NCI-H2196 treated with DMSO at 0.1 percent for 48 hours (cell line): Measurements from ENCODE around the gene C11orf68.

ENCODE experiments used
- DNase-seq: peaks from one replicate; lab custom pipeline; 2025; ENCODE audit not compliant: unreplicated experiment; lab: John Stamatoyannopoulos, UW

Gene C11orf68

GRCh38 chr11:65872586-65873317, 46.1 kb downstream of the C11orf68 start, which contains the start of gene EFEMP2:
Gene EFEMP2, minus strand, starts transcription at chr11:65872800. Its CDS starts 446 bp downstream, at chr11:65872354.
- no peak for DNase-seq

DNA sequence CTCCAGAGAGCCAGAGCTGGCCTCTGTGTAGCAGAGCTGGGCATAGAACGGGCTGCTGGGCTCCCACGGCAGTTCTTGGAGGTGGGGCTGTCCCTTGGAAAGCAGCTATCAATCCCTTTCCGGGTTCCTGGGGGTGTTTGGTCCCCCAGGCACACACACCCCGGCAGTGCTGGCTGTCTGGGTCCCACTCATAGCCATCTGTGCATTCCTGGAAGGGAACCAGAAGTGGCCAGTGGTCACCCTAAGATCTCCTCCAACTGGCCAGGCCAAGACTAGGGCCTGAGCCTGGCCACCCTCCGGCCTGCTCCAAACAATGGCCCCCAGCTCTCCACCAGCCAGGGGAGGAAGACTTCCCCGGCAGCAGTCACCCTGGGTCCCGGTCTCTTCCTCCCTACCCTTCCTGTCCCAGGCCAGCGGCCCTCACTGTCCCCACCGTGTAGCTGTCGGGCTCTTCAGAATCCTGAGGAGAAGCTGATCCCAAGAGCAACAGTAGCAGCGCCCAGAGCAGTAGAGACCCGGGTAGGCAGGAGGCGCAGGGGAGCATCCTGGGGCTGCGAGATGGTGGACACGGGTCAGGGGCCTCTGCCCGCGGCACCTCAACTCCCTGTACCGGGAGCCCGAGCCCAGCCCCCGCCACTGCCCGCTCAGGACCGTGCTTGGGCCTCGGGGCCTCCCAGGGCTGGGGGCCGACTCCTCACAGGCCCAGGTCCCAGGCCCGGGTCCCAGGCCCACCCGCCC, 46.9 kb downstream of the C11orf68 start:
- DNase-seq = no peak

- no peak for DNase-seq
Observed at GRCh38 chr11:65870706-65871681, 47.9 kb downstream of the C11orf68 start.

- no peak for DNase-seq
Observed at GRCh38 chr11:65870307-65870658, 48.6 kb downstream of the C11orf68 start.

DNA sequence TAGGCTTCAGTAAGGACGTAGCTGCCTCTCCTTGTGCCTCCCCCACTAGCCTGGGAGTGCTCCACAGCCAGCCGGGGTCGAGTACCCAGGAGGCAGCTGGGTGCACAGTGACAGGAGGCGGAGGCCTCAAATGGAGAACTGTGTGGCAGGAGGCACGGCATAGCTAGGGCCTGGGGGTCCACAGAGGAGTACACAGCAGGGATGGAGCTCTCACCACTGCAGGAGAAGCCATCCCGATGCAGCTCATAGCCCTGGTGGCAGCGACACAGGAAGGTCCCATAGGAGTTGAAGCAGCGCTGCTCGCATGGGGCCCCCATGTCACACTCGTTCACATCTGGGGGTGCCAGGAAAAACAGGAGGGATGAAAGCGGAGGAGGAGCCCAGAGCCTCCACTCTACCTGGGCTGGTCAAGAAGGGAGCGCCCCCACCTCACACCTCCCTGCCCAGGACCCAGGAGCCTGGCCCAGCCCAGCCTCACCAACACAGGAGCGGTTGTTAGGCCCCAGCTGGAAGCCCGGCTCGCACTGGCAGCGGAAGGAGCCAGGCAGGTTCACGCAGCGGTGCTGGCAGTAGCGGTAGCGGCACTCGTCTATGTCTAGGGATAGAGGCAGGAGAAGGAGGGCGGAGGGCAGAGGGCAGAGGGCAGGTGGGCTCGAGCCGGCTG, 49.1 kb downstream of the C11orf68 start:
- no peak for DNase-seq

DNA sequence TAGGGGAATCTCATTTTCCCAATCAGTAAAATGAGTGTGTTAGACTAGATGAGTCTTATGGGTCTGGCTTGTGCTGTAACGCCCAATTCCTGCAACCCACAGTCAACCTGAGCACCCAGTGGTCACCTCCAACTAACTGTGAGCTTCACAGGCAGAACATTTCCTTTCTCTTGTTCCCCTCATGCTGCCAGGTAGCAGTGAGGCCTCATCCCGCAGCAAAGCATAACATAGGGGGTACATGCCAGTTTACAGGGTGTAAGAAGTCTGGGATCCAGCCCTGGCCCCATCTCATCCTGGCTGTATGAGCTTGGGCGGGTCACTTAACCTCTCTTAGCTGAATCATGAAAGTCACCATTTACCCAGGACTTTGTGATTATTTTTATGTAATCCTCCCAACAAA, 50.0 kb downstream of the C11orf68 start:
- no peak for DNase-seq

DNA sequence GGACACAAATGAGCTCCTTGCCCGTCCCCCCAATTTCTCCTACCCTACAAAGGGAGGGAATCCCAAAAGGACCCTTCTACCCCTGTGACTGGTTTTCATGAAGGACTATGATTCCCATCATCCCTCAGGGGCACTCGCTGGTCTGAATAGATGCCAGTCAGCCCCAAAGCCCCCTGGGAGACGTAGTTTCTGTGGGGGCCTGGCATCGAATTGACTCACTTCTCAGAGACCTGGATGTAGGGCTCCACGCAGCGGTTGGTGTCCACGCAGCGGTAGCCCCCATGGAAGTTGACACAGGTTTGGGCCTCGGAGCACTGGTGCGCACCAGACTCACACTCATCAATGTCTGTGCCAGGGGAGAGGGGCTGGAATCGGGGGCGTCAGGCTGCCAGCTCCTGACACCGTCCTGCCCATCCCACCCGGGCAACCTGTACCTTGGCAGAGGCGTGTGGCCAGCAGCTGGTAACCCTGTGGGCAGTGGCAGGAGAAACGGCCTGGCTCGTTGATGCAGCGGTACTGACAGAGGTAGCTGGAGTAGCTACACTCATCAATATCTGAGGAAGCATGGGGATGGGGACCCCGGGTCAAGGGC, 50.7 kb downstream of the C11orf68 start:
- DNase-seq = no peak

DNA sequence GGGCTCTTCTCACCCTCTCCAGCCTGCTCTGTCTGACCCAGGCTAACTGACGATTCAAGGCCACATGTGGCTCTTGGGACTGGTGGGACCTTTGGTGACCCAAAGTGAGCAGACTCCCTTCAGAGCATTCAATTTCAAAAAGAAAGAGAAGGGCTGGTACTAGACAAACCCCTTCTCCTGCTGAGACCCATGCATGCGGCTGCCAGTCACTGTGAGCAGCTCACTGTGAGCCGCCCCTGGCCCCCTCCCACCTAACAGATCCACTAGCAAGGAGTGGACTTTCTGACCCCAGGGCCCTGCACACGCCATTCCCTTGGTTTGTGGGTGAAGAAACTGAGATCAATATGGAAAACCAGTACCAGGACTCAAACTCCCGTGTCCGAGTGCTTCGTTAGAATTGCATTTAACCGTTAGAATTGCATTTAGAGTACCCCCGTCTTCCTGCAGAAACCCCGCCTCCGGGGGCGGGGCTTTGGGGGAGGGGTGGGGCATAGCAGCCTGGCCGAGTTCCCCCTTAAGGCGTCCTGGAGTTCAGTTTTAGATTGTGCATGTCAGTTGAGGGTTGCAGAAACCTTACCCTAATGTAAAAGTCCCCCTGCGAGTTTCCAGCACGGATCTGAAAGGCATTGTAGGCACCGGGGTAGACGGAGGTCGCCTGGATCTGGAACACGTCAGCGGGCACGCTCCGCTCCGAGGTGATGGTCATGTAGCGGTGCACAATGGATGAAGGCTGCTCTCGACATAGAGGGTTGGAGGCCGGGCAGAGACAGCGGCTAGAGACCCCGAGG, 51.4 kb downstream of the C11orf68 start:
- DNase-seq = no peak
